Medulla oblongata (tissue), 1 donor: ENCODE data around the gene ADAMTS16.
A peak's percentile ranks its signal among the peaks of the same experiment; 100 is the strongest.

Source experiments
- DNase-seq: peaks from one replicate; pipeline ENCODE4 v3.0.0-alpha.2; 2015; ENCODE audit errors: extremely low spot score

The ADAMTS16 gene

GRCh38 chr5:5141625-5142525, 1.7 kb downstream of the ADAMTS16 start:
- DNase-seq = peak; percentile 80

DNA sequence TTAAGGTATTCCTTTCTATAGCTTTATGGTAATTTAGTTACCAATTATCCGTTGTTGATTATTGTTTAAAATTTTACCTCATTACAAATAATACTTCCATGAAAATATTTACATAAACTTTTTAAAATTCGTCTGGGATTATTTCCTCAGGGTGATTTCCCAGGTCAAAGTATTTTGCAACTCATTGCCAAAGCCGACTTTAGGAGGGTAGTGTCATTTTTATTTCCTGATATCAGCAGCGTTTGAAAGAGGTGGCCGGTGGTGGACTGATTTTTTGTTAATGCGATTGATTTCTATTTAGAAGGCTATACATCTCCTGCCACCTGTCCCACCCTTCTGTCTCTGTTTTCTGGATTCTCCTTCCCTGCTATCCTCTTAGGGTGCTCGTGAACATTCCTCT, 4.3 kb downstream of the ADAMTS16 start:
- DNase-seq = no peak

GRCh38 chr5:5145651-5146529, 5.8 kb downstream of the ADAMTS16 start:
- no peak for DNase-seq

DNA sequence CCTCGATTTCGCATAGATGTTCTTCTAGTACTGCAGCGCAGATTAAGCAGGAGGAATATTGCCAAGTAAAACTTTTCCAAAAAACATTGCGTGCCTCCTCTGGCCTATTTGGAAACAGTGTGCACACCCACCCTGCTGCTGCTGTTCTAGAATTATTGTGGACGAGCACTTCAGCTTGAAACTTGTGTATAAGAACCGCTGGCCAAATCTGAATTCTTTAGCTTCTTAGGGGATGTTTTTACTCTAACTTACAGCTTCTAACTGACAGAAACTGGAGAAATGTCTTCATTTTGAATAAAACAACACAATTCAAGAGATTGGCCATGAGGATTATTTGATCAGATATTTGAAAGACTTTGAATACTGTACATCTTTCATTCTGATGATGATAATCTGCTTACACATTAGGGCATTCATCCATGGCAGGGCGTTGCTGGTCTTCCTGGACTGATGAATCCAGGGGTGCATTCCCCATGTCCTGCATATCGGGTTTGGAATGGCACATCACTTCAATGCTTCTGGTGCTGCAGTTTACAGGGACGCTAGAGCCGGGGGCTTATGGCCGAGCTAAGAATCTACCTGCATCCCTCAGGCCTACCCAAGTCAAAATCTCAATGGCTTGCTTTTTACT, 6.5 kb downstream of the ADAMTS16 start:
- DNase-seq = no peak

DNA sequence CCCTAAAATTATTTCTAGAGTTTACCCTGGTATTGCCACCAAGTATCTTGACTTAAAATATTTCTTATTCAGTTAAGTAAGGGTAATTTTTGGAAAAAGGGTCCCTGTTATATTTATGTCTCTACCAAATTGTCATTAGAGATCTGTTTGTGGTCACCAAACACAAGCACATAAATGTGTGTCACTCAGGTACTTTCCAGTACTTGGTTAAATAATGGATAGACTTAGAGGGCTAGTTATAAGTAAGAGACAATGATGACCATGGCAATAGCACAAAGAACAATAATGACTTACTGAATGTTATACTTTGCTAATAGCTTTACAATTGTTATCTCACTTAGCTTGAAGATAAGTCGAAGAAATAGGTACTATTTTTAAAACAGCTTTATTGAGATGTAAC, 9.0 kb downstream of the ADAMTS16 start:
- DNase-seq = no peak

- DNase-seq = no peak
Measured at GRCh38 chr5:5150667-5151066, 10.5 kb downstream of the ADAMTS16 start.

GRCh38 chr5:5154733-5155132, 14.6 kb downstream of the ADAMTS16 start:
- DNase-seq = no peak

DNA sequence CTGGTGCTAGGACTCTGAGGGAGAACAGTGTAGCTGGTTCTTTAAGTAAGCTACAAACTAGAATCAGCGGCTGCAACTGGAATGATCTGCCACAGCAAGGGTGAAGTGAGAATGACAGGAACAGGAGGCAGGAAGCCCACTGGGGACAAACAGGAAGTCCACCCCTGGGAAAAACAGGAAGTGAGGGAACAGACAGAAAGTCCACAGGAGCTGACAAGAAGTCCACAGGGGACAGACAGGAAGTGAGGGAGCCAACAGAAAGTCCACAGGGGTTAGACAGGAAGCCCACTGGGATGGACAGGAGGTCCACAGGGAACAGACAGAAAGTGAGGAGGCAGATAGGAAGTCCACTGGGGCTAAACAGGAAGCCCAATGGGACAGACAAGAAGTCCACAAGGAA, 15.5 kb downstream of the ADAMTS16 start:
- no peak for DNase-seq

DNA sequence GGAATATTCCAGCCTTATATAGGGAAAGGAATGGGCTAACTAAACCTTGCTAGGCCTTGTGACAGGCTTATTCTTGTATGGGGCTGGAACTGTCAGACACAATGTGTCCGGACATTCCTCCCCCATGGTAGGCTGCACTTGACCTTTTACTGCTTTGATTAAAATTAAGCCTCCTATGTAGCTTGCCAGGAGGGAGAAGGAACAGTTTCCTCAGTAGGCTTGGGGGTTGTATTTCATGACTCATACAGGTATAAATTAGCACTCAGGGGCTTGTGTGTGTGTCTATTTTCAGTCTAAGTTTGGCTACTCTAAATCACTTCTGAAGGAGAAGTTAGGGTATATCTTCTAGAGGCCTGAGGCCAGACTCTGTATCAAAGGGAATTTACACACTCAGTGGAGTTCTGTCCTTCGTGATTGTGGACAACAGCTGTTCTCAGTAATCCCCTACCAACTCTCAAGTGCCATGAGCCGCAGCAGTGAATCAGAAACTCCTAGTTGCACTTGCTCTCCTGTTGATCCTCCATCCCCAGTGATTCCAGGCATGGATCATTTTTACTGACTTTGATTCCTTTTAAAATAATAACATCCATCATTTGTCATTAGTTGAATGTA, 16.4 kb downstream of the ADAMTS16 start:
- DNase-seq = no peak

GRCh38 chr5:5158472-5158895, 18.4 kb downstream of the ADAMTS16 start:
- no peak for DNase-seq

DNA sequence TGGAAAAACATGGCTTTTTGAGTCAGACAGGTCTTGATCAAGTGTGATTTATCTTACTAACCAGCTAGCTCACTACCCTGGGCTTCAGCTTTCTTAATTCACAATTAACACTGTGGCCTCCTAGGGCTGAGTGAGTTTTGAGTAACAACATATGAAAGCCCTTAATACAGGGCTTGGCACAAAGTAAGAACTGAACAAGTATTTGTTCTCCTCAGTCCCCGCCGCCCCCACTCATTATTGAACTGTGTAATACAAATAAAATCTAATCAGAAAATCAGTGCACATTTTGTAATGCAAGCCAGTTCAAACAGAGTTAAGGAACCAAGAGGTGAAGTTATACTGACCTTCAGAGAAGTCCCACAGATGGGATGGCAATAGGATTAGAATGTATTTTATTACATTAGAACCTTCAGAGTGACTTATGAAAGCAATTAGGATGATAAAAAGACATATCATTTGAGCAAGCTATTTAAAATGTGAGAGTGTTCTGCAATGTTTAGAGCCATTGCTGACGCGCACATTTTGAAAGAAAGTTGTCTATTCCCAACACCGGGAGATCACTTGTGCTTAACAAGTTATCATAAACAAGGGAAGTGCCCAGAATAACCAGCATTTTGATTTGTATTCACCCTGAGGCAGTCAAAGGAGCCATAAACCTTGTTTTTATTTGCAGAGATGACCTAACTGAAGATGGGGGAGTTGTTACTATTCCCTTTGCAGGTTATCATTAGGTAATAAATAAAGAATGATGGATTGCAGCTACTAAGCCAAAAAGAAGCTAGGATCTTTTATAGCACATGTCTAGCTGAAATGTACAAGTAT, 19.4 kb downstream of the ADAMTS16 start:
- no peak for DNase-seq

GRCh38 chr5:5164163-5164562, 24.0 kb downstream of the ADAMTS16 start:
- peak; percentile 38 for DNase-seq

DNA sequence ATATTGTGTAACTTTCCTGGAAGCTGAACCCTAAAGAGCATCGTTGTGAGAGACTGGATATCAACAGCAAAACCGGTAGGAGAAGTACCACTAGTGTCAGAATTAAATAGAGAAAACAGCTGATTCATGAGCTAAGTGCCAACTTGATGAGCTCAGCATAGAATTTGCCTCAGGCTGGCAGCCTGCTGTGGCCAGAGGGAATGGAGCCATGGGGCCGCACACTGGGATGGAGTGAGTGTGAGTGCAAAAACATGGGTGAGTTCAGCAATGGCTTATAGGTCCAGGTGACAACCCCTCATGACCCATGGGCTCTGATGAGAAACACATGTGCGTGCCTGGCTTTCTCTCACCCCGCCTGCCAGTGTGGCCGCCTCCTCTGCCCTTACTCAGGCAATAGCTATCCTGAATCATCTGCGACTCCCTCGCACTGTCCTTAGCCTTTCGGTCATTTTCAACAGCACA, 25.4 kb downstream of the ADAMTS16 start:
- DNase-seq = peak; percentile 22

GRCh38 chr5:5169466-5169865, 29.3 kb downstream of the ADAMTS16 start:
- no peak for DNase-seq

- no peak for DNase-seq
Measured at GRCh38 chr5:5178136-5178535, 38.0 kb downstream of the ADAMTS16 start.

DNA sequence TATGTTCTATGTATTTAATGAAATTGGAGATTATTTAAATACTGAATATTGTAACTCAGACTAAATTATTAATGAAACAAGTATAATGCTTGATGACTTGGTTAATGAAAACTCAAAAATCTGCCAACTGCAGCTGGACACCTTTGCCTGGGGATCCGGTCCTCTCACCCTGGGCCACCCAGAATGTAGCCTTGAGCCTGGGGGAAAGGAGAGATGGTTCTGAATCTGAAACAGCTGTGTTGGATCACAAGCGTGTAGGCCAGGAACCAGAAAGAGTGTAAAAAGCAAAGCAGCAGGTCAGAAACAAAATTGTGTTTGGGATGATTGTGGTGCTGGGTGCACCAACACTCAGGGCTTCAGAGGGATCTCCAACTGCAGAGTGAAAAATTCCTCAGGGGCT, 38.5 kb downstream of the ADAMTS16 start:
- no peak for DNase-seq

GRCh38 chr5:5179079-5179478, 38.9 kb downstream of the ADAMTS16 start:
- DNase-seq = no peak

DNA sequence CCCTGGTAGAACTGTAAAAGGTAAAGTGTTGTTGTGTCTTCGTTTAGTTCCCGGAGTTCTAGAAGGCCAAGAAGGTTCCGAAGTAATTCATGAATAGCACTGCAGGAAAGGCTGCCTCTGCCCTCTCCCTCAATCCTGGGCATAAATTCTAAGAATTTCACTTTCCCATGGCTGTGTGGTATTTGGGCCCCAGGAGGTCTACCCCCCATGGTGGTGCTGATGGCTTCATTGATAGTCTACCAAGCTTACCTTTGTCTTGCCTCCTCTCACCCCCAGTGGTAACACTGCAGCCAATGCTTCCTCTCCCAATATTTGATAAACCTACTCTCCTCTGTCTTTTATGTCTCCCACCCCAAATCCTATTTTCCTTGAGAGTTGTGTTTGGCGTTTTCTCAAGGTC, 39.5 kb downstream of the ADAMTS16 start:
- no peak for DNase-seq

DNA sequence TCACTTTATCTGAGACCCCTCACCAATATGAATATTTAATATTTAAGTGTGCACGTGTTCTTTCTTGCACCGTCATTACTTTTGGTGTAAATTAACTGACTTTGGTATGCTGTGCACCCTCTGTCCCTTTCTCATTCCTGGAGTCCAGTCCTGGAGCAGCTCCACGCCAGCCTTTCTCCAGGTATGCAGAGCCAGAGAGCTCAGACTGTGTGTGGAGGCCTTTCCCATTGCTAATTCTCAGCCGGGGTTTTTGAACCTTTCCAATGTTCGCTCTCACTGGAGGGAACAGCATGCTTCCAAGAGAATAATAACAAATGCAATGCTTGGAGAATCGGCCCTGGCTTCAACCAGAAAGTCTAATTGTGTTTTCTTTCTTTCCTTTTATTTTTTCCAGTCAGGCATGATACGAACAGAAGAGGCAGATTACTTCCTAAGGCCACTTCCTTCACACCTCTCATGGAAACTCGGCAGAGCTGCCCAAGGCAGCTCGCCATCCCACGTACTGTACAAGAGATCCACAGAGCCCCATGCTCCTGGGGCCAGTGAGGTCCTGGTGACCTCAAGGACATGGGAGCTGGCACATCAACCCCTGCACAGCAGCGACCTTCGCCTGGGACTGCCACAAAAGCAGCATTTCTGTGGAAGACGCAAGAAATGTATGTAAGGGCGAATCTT, 41.7 kb downstream of the ADAMTS16 start:
- peak; percentile 10 for DNase-seq

DNA sequence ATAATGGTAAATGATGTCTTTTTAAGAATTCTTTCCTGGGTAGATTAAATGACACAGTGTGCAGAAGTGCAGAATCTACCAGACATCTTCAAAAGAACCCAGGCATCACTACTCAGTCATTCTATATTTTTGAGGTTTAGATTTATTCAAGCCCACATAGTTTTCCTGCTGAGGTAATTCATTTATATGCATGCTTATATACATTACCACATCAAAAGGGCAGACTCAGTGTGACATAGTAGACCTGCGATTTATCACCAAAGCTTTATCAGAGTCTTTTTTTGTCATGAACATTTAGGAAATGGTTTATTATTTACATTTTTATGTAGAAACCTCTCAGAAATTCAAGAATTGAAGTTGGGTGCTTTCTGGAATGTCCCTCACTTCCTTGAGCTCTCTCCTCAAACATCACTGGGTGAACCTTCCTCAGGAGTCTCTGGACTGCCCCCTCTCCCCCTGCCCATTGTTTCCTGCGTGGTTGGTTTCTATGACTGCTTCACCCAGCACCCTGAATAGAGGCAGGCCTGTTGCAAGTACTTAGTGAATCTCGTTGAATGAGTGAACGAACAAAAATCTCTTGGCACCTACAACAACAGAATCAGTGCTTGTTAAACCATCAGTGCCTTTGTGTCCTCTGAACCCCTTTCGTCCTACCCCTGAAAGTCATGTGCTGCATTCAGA, 42.5 kb downstream of the ADAMTS16 start:
- DNase-seq = no peak
